GM21825 (cell line): ENCODE data around the gene PLA2G10.
A peak's percentile ranks its signal among the peaks of the same experiment; 100 is the strongest.
"Not testable (repeated sequence)": the region's sequence is repeated elsewhere in the genome, so short reads cannot be mapped to it uniquely, and the experiment has no call there.

Experiments
- ATAC-seq: cut with Tn5 transposase; IDR thresholded peaks from one replicate; pipeline ENCODE4 v1.9.1; 2021; ENCODE audit warnings: mild to moderate bottlenecking, moderate library complexity; ENCODE audit not compliant: unreplicated experiment

Gene PLA2G10

DNA sequence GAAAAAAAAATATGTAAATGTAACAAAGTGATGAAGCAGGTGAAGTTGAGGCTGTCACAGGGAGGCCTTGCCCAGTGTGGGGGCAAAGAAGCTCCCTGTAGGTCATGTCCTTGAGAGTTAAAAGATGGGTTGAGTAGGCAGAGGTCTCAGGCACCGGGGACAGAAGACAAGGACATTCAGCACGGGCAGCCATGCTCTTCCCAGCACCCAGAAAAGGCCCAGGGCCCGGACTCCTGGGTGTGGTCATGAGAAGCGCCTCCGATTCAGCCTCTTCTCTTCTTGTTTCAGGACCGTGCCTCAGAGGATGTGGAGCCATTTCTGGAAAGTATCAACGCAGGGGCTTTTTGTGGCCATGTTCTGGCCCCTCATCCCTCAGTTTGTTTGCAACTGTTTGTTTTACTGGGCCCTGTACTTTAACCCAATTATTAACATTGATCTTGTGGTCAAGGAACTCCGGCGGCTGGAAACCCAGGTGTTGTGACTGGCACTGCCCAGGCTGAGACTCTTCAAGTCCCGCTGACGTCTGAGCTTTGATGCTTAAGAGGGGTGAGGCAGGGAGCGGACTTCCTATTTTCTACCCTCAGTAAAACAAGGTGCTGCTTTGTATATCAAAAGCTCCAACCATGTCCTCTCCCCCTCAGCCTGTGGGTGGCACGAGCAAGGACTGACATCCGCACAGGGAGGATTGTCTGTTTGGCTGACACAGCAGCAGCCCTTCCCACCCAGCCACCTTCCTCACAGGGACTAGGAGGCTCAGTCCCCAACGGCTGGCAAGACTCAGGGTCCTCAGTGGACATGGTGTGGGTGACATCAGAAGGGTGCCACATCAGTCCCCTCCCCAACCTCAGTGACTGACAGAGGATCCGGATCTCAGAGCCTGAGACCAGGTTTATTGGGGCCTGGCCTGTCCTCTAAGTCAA lies 26.5 kb downstream of the PLA2G10 start:
- ATAC-seq, result no peak

- ATAC-seq, result peak; percentile 71
Observed at GRCh38 chr16:14658063-14658462, 36.0 kb downstream of the PLA2G10 start.

GRCh38 chr16:14652726-14653125 lies 41.4 kb downstream of the PLA2G10 start:
- no peak for ATAC-seq

- no peak for ATAC-seq
Observed at GRCh38 chr16:14650629-14651028, 43.5 kb downstream of the PLA2G10 start.

DNA sequence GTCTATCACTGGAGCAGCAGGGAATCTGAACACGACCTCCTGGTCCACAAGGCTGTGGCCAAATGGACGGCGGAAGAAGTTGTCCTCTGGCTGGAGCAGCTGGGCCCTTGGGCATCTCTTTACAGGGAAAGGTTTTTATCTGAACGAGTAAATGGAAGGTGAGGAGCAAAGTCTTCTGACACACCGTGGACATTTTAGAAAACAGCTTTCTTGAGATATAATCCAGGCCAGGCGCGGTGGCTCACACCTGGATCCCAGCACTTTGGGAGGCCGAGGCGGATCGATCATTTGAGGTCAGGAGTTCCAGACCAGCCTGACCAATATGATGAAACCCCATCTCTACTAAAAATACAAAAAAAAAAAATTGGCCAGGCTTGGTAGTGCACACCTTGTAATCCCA lies 44.3 kb downstream of the PLA2G10 start:
- ATAC-seq, result no peak

DNA sequence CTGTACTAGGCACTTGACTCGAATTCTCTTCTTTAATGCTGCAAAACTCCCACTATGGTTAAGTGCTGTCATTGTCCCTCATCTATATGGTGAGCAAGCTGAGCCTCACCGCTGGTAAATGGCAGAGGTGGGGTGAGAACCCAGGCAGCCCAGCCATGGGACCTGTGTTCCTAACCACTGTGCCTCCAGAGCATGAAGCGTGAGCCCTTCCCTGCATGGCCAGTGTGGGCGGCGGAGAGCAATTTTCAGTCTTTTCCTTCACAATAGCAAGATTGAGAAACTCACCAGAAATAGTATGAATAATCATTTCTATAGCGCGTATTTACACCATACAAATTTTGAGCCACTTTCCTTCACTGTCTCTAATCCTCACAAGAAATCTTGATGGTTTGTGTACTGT lies 52.2 kb downstream of the PLA2G10 start:
- no peak for ATAC-seq

DNA sequence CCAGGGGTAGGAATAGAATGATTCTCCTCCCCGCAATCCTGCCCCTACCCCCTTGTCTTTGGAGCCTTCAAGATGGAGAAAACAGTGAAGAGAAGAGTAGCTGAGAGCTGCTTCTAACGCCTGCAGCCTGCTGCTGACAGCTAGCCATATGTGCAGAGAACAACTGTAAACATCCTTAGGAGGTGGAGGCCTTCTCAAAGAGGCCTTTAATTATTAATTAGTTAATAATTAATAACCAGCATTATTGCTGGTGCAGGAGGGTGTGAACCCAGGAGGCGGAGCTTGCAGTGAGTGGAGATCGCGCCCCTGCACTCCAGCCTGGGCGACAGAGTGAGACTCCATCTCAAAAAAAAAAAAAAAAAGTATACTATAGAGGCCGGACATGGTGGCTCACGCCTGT lies 52.9 kb downstream of the PLA2G10 start:
- ATAC-seq, result no peak

DNA sequence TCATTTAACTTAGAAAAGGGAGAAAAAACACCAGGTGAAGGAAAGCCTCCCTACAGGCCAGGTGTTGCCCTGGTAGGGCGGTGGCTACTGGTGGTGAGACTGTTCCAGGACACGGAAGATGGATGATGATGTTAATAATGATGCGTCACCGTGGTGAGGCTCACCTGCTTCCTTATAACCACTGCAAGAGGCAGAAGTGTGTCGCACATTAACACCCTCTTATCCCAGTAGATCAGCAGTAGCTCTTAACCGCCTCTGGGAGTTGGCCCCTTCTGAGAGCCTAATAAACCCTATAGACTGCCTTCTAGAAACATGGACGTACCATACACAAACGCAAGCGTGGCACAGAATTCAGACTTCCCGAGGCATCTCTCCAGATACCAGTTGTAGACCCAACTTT lies 53.6 kb downstream of the PLA2G10 start:
- ATAC-seq, result no peak

- ATAC-seq, result not testable (repeated sequence)
Observed at GRCh38 chr16:14636951-14637240, 57.2 kb downstream of the PLA2G10 start.

DNA sequence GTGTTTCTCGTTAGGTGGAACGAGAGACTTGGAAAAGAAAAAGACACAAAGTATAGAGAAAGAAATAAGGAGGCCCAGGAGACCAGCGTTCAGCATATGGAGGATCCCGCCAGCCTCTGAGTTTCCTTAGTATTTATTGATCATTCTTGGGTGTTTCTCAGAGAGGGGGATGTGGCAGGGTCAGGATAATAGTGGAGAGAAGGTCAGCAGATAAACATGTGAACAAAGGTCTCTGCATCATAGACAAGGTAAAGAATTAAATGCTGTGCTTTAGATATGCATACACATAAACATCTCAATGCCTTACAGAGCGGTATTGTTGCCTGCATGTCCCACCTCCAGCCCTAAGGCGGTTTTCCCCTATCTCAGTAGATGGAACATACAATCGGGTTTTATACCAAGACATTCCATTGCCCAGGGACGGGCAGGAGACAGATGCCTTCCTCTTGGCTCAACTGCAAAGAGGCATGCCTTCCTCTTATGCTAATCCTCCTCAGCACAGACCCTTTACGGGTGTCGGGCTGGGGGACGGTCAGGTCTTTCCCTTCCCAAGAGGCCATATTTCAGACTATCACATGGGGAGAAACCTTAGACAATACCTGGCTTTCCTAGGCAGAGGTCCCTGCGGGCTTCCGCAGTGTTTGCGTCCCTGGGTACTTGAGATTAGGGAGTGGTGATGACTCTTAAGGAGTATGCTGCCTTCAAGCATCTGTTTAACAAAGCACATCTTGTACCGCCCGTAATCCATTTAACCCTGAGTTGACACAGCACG lies 57.7 kb downstream of the PLA2G10 start:
- not testable (repeated sequence) for ATAC-seq

DNA sequence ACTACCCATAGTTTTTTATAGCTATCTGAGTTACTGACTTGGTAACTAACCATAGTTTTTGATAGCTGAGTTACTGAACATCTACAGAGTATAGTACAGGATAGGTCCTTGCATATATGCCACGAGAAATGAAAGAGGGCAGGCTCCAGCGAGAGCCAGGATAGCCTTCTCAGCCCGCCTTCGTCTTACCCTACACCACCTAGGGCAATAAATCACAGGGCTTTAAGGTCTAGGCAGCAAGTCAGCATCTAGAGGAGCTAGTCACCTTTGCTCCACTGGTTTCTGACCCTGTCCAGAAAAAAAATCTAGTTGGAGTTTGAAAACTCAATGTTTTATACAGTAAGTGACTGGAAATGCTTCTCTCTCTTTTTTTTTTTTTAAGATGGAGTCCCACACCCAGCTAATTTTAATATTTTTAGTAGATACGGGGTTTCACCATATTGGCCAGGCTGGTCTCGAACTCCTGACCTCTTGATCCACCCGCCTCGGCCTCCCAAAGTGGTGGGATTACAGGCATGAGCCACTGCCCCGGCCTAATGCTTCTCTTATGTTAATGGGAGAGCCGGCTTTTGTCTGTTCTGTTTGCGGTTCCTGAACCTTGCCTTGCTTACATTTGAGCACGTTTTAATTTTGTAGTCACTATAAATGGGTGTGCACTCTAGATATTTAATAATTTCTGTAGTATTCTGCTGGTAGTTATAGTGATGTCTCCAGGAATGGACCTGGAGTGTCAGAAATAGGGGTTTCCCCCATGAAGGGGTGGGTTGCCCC lies 58.5 kb downstream of the PLA2G10 start:
- ATAC-seq, result no peak

DNA sequence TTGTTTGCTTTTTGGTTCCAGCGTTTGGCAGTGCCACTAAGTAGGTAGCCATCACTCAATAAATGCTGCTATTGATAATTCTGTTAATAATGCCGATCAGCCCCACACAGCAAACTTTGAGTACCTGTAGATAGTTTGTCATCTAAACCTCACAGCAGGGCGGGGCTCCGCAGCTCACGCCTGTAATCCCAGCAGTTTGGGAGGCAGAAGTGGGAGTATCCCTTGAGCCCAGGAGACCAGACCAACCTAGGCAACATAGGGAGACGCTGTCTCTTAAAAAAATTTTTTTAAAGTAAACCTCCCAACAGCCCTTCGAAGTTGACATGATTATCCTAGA lies 59.8 kb downstream of the PLA2G10 start:
- ATAC-seq, result no peak

GRCh38 chr16:14632693-14633569 lies 61.2 kb downstream of the PLA2G10 start, which contains the start of gene BFAR:
BFAR (plus strand) TSS chr16:14632951; CDS start chr16:14644347, 11,396 bp downstream.
- peak; percentile 71 for ATAC-seq

GRCh38 chr16:14630620-14631330 lies 63.3 kb downstream of the PLA2G10 start:
- ATAC-seq, result not testable (repeated sequence)

DNA sequence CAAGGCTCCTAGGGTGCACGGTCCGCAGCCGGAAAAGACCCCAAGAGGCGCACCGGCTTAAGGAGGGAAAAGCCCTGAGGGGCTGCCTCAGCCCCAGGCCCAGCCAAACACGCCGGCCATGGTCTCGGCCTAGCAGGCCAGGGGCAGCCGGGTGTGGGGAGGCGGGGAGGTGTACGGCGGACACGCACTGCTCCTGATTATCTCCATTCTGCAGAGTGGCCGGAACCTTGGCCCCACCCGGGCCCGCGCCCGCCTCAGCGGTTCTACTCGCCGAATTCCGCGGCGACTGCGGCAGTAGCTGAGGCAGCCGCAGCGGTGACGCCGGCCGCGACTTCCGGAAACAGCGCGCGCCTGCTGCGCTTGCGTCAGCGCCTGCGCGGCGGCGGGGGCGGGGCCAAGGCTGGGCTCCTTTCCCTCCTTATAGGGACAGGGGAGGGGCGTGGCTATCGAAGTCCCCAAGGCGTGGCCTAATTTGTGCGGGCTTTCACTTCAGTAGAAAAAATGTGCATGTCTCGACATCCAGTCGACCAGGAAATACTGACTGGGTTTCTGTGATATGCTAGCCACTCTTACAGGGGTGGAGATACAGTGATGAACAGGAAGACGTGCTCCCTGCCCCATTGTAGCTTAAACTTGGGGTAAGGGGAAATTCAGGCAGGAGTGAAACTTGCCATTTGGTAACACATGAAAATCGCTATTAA lies 64.0 kb downstream of the PLA2G10 start, which contains the start of gene PARN:
Gene PARN, minus strand, starts transcription at position 342 of the 701 bp plus-strand sequence. Its CDS starts 135 bp downstream, at position 207.
- peak; percentile 44 for ATAC-seq

DNA sequence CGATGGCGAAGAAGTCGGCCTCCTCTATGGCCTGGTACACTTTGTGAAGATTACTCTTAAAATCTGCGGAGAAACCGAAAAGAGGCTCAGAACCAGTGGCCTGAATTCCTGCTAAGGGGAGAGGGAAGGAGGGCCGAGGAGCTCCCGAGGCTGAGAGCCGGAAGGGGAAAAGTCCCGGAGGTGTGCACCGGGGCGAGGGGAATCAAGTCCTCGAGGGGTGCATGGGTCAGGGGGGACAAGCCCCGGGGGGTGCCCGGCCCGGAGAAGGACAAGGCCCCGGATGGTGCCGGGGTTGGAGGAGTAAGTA lies 64.5 kb downstream of the PLA2G10 start:
- peak; percentile 4 for ATAC-seq

DNA sequence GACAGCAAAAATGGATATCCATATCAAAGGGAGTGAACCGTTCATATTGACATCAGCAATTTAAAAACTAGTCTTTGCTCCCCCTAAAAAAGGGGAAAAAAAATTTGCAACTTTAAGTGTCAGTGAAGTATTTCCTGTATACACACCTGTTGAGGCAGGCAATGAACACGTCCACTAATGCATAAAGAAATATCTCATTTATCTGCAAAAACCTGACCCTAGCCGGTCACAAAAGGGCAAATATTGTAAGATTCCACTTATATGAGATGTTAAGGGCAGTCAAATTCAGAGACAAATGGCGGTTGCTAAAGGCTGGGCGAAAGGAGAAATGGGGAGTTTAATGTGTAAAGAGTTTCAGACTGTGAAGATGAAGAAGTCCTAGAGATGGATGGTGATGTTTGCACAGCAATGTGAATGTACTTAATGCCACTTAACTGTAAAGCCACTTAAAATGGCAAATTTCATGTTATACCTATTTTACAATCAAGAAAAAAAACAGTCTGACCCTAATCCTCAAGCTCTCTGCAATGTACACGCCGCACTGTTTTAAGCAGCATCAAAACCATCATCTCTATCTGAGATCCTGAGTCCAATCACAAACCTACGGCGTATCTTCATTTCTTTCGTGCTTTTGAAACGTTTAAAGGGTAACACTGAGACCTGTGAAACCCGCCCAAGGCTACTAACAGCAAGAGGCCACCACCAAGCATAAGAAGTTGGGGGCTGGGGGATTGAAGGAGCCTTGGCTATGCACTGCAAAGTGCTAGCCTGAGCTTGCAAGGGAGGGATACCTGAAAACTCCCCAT lies 65.1 kb downstream of the PLA2G10 start:
- no peak for ATAC-seq

DNA sequence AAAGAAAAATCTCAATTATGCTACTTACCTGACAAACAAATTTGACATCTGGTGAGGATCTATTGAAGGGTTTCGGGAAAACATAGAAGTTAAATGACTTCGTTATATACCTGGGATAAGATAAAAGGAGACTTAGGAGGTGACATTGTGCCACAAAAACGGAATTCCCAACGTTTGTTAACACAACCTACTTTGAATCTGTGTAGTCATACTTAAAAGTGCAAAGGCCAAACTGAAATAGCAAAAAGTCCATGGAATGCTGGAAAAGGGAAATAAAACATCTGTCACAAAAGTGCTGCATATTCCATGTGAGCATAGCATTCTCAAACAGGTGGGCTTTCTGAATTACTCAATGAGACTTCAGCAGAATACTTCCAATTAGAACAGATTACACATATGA lies 67.0 kb downstream of the PLA2G10 start:
- ATAC-seq, result no peak
